Natural killer cell (primary cell): ENCODE data around the gene FTH1. TPM values are rescaled to one million over a fixed set of nuclear protein-coding genes. Genes with fewer than 3 reads are reported as not detected.
A peak's percentile ranks its signal among the peaks of the same experiment; 100 is the strongest.

Source experiments
- ATAC-seq, 3 donors: fragments of 150-1000 bp in 2 of 3; fragments of 200-7000 bp in 1 of 3; cut with Tn5 transposase; 1 replicate in 1 of 3; 2 replicates in 2 of 3; pipeline ENCODE4 v1.10.0; 2021; ENCODE audit warnings: mild to moderate bottlenecking in 2 of 3, moderate library complexity in 2 of 3
- DNase-seq, 2 donors: peaks; one replicate each; pipeline versions ENCODE4 v3.0.0 to v3.0.0-alpha.2; 2013 to 2021; ENCODE audit warnings: mixed read lengths in 1 of 2
- H3K27ac ChIP-seq: one replicate; pipeline ENCODE4 v1.5.1; 2013; ENCODE audit warnings: mild to moderate bottlenecking, low read length
- H3K27me3 ChIP-seq: one replicate; pipeline ENCODE4 v1.6.1; 2013; ENCODE audit warnings: low read length; ENCODE audit not compliant: control insufficient read depth, insufficient read depth
- H3K36me3 ChIP-seq: one replicate; pipeline ENCODE4 v1.6.1; 2013; ENCODE audit warnings: low read length; ENCODE audit not compliant: control insufficient read depth, insufficient read depth
- H3K4me1 ChIP-seq: one replicate; pipeline ENCODE4 v1.6.1; 2013; ENCODE audit warnings: low read length; ENCODE audit not compliant: control insufficient read depth, insufficient read depth
- H3K4me3 ChIP-seq: one replicate; pipeline ENCODE4 v1.5.1; 2013; ENCODE audit warnings: low read length
- H3K9me3 ChIP-seq: one replicate; pipeline ENCODE4 v1.6.1; 2013; ENCODE audit warnings: low read length; ENCODE audit not compliant: control insufficient read depth, insufficient read depth
- H3K27ac Mint-ChIP-seq, 2 donors: one replicate each; pipeline ENCODE4 v1.8.0; 2022; ENCODE audit warnings: mild to moderate bottlenecking in 2 of 2, mixed read lengths in 2 of 2, moderate library complexity in 1 of 2
- H3K27me3 Mint-ChIP-seq, 2 donors: one replicate each; pipeline ENCODE4 v1.8.0; 2022; ENCODE audit warnings: low read depth in 2 of 2, mixed read lengths in 2 of 2
- H3K36me3 Mint-ChIP-seq: one replicate; pipeline ENCODE4 v1.8.0; 2022; ENCODE audit warnings: mixed read lengths
- H3K4me1 Mint-ChIP-seq, 2 donors: one replicate each; pipeline ENCODE4 v1.8.0; 2022; ENCODE audit warnings: mixed read lengths in 2 of 2
- H3K4me3 Mint-ChIP-seq: one replicate; pipeline ENCODE4 v1.8.0; 2022; ENCODE audit warnings: mild to moderate bottlenecking, moderate library complexity, mixed read lengths
- H3K9me3 Mint-ChIP-seq, 2 donors: one replicate each; pipeline ENCODE4 v1.8.0; 2022; ENCODE audit warnings: mixed read lengths in 2 of 2
- CTCF ChIP-seq: fragments of 200-600 bp; IDR thresholded peaks from one replicate; pipeline ENCODE4 v1.8.0; 2022; ENCODE audit warnings: antibody characterized with exemption
- WGBS: methylation state at CpG from one replicate; pipeline ENCODE4 v1.1.7; 2013; ENCODE audit warnings: missing lambda C conversion rate; ENCODE audit not compliant: insufficient coverage; 5-methylcytosine and 5-hydroxymethylcytosine counted together
- intact Hi-C: fragments of 100-400 bp; cut with micrococcal nuclease; formaldehyde crosslinking; loops from one replicate; pipeline ENCODE4 v1.14.2; 2022
- total RNA-seq, 4 donors: library from RNA; stranded (reverse); fragments of 120-200 nt in 1 of 4; gene quantifications; one replicate each; pipeline versions ENCODE4 v1.2.3 to v1.2.4, GENCODE V29; 2013 to 2022

Gene FTH1
- total RNA-seq, 3 donors from 2014 or later (not counting 1 experiment from before 2014, with no cell fraction given) = 1,067 to 1,951 (median 1,796) TPM

- Mint-ChIP-seq H3K4me1 (peaks cover 17 to 30% of the 10 kb centered on the region in 2 donors), H3K36me3 (peaks cover 4% of the 10 kb centered on the region), H3K27me3 (peaks cover 0 to 3% of the 10 kb centered on the region in 2 donors), H3K4me3 (no peak overlapping the region), H3K9me3 (no peaks in the 10 kb centered on the region), H3K27ac (peak overlapping the region in 1 of 2 donors; percentile 93)
- ATAC-seq (peak in 1 of 3 donors; percentile 2), DNase-seq (no peak)
- Histone ChIP-seq H3K27ac (no peak overlapping the region), H3K36me3 (peaks cover 7% of the 10 kb centered on the region), H3K9me3 (no peaks in the 10 kb centered on the region), H3K27me3 (peaks cover 13% of the 10 kb centered on the region), H3K4me1 (peaks cover 36% of the 10 kb centered on the region), H3K4me3 (no peak overlapping the region)
- 94% methylated on average over 6 of the region's 6 CpGs for WGBS
- no peak for TF ChIP-seq CTCF
- intact Hi-C loops = no loop called here
These were observed 7.8 kb downstream of the FTH1 start for GRCh38 chr11:61959678-61960077.

- Histone ChIP-seq H3K27me3 (peaks cover 16% of the 10 kb centered on the region), H3K4me1 (peaks cover 37% of the 10 kb centered on the region), H3K36me3 (peaks cover 2% of the 10 kb centered on the region), H3K4me3 (no peak overlapping the region), H3K27ac (no peak overlapping the region), H3K9me3 (no peaks in the 10 kb centered on the region)
- Mint-ChIP-seq H3K27me3 (peaks cover 0 to 7% of the 10 kb centered on the region in 2 donors), H3K4me3 (no peak overlapping the region), H3K36me3 (no peaks in the 10 kb centered on the region), H3K27ac (peak overlapping the region in 1 of 2 donors; percentile 57), H3K9me3 (no peaks in the 10 kb centered on the region), H3K4me1 (peaks cover 16 to 26% of the 10 kb centered on the region in 2 donors)
- ATAC-seq (peak in 2 of 3 donors; percentile 2 to 31), DNase-seq (no peak)
- 39% methylated on average over 2 of the region's 2 CpGs for WGBS
- intact Hi-C loops = no loop called here
- TF ChIP-seq CTCF = no peak
These were observed 8.3 kb downstream of the FTH1 start for GRCh38 chr11:61959114-61959513.

- peaks cover 0 to 7% of the 10 kb centered on the region in 2 donors for H3K27me3 Mint-ChIP-seq
- intact Hi-C loops = no loop called here
- Histone ChIP-seq H3K27ac (no peak overlapping the region), H3K4me1 (peaks cover 32% of the 10 kb centered on the region), H3K36me3 (no peaks in the 10 kb centered on the region), H3K4me3 (no peak overlapping the region), H3K9me3 (no peaks in the 10 kb centered on the region), H3K27me3 (peaks cover 16% of the 10 kb centered on the region)
- 77% methylated on average over 3 of the region's 3 CpGs for WGBS
- peaks cover 11 to 21% of the 10 kb centered on the region in 2 donors for H3K4me1 Mint-ChIP-seq
- ATAC-seq = no peak
- H3K4me3 Mint-ChIP-seq = no peak overlapping the region
- DNase-seq = no peak
- no peak for TF ChIP-seq CTCF
- peak overlapping the region in 1 of 2 donors; percentile 57 for H3K27ac Mint-ChIP-seq
- no peaks in the 10 kb centered on the region for H3K9me3 Mint-ChIP-seq
- no peaks in the 10 kb centered on the region for H3K36me3 Mint-ChIP-seq
These were observed 8.8 kb downstream of the FTH1 start for GRCh38 chr11:61958590-61958989.
